PC-3 (cell line): ENCODE data around the gene SLC18B1. TPM values are rescaled to one million over a fixed set of nuclear protein-coding genes. Genes with fewer than 3 reads are reported as not detected.

ENCODE experiments used
- ATAC-seq: fragments of 200-7000 bp; cut with Tn5 transposase; 2 replicates; pipeline ENCODE4 v1.9.1; 2020; ENCODE audit warnings: mild to moderate bottlenecking, moderate library complexity
- BruUV-seq: library from RNA; stranded (reverse); fragments of 400-500 nt; replicated peaks from 2 replicates; lab custom pipeline; 2021; lab: Mats Ljungman, UMichigan
- CTCF ChIA-PET: fragments of 300-600 bp; sonication (Branson Sonifier 250); formaldehyde crosslinking; loops from one replicate; lab custom pipeline; 2022; ENCODE audit warnings: antibody characterized with exemption; lab: Charles Lee
- POLR2A ChIA-PET: fragments of 300-600 bp; sonication (Branson Sonifier 250); formaldehyde crosslinking; loops from one replicate; lab custom pipeline; 2022; ENCODE audit warnings: antibody characterized with exemption; ENCODE audit not compliant: unreplicated experiment; lab: Charles Lee
- DNase-seq: peaks from one replicate; pipeline ENCODE4 v3.0.0-alpha.2; 2015
- H2AFZ ChIP-seq: fragments of 300-600 bp; sonication (generic); 2 replicates; pipeline ENCODE4 v1.6.0; 2016; ENCODE audit warnings: antibody characterized with exemption, low read length
- H3F3A ChIP-seq: fragments of 300-600 bp; sonication (generic); one replicate; pipeline ENCODE4 v1.6.0; 2017; ENCODE audit warnings: antibody characterized with exemption, low read length, control low read depth, mild to moderate bottlenecking; ENCODE audit not compliant: unreplicated experiment
- H3K27ac ChIP-seq: fragments of 300-600 bp; sonication (generic); 2 replicates; pipeline ENCODE4 v1.5.1; 2016; ENCODE audit warnings: mild to moderate bottlenecking, low read length
- H3K27me3 ChIP-seq: fragments of 300-600 bp; sonication (generic); 2 replicates; pipeline ENCODE4 v1.6.1; 2016; ENCODE audit warnings: low read length, mixed read lengths
- H3K36me3 ChIP-seq: fragments of 300-600 bp; sonication (generic); 2 replicates; pipeline ENCODE4 v1.6.1; 2016; ENCODE audit warnings: low read depth, mixed run types, low read length, mixed read lengths
- H3K4me1 ChIP-seq: fragments of 300-600 bp; sonication (generic); 2 replicates; pipeline ENCODE4 v1.5.1; 2016; ENCODE audit warnings: low read length; ENCODE audit not compliant: insufficient read depth
- H3K4me2 ChIP-seq: fragments of 300-600 bp; sonication (generic); 2 replicates; pipeline ENCODE4 v1.6.0; 2016; ENCODE audit warnings: low read length
- H3K4me3 ChIP-seq: fragments of 300-600 bp; sonication (generic); 2 replicates; pipeline ENCODE4 v1.5.1; 2016; ENCODE audit warnings: mild to moderate bottlenecking, low read length, mixed read lengths
- H3K79me2 ChIP-seq: fragments of 300-600 bp; sonication (generic); 2 replicates; pipeline ENCODE4 v1.6.1; 2017; ENCODE audit warnings: low read length, mixed read lengths
- H3K9ac ChIP-seq: fragments of 300-600 bp; sonication (generic); 2 replicates; pipeline ENCODE4 v1.6.0; 2016; ENCODE audit warnings: mild to moderate bottlenecking, low read length
- H3K9me2 ChIP-seq: fragments of 300-600 bp; sonication (generic); replicated peaks from 2 replicates; pipeline ENCODE4 v1.6.1; 2016; ENCODE audit warnings: mixed run types, low read length, mixed read lengths
- H3K9me3 ChIP-seq: fragments of 300-600 bp; sonication (generic); 2 replicates; pipeline ENCODE4 v1.6.1; 2016; ENCODE audit warnings: low read length, mixed read lengths
- H4K20me1 ChIP-seq: fragments of 300-600 bp; sonication (generic); 2 replicates; pipeline ENCODE4 v1.6.1; 2016; ENCODE audit warnings: low read length, mixed read lengths
- EZH2 ChIP-seq: fragments of 300-600 bp; sonication (generic); IDR thresholded peaks from one replicate; pipeline ENCODE4 v1.6.1; 2017; ENCODE audit warnings: antibody characterized with exemption, mild to moderate bottlenecking, low read length; ENCODE audit not compliant: unreplicated experiment
- EZH2phosphoT487 ChIP-seq: fragments of 300-600 bp; sonication (generic); IDR thresholded peaks from 2 replicates; pipeline ENCODE4 v1.6.1; 2018; ENCODE audit warnings: mild to moderate bottlenecking, antibody characterized with exemption, low read length, borderline replicate concordance
- intact Hi-C: fragments of 100-400 bp; cut with micrococcal nuclease; formaldehyde crosslinking; loops from 2 replicates; pipeline ENCODE4 v1.9.0; 2023
- total RNA-seq: library from RNA; depleted of rRNA; stranded (reverse); fragments of >200 nt; gene quantifications from 2 replicates; pipeline ENCODE4 v1.2.3, GENCODE V29; 2014
- TF ChIP-seq, protein P1 (sequence below): fragments of 300-600 bp; sonication (generic); conservative IDR thresholded peaks from 2 replicates; pipeline ENCODE4 v1.5.1; 2017; ENCODE audit warnings: antibody characterized with exemption, low read depth, mild to moderate bottlenecking, low read length

Gene SLC18B1
- total RNA-seq, 1 experiment from 2014 or later: 8.4 TPM

GRCh38 chr6:132813173-132813856 lies 14.9 kb upstream of the SLC18B1 start:
- Histone ChIP-seq H3K36me3 (peaks cover 38% of the 10 kb centered on the region), H3K9ac (peak overlapping the region; percentile 98), H3K27me3 (no peaks in the 10 kb centered on the region), H3K4me2 (peak overlapping the region; percentile 98), H4K20me1 (peaks cover 38% of the 10 kb centered on the region), H3K79me2 (peaks cover 47% of the 10 kb centered on the region), H3F3A (peaks cover 9% of the 10 kb centered on the region), H3K9me2 (no peaks in the 10 kb centered on the region), H3K4me1 (peaks cover 21% of the 10 kb centered on the region), H3K4me3 (peak overlapping the region; percentile 92), H2AFZ (peak overlapping the region; percentile 99), H3K27ac (peak overlapping the region; percentile 66), H3K9me3 (no peaks in the 10 kb centered on the region)
- no TSS peak for BruUV-seq
- CTCF ChIA-PET: interaction anchor here (0.6 kb wide), 1 partner anchor 756 kb away, joined by 5 read pairs; no protein-coding TSS in a partner anchor
- intact Hi-C loops: no loop called here
- ATAC-seq (peak; percentile 28), DNase-seq (peak; percentile 34)
- POLR2A ChIA-PET: interaction anchor here (0.6 to 0.7 kb wide), 4 partner anchors 63 to 1063 kb away, joined by 3 to 17 read pairs (median 8); no protein-coding TSS in a partner anchor
- no peak for TF ChIP-seq EZH2phosphoT487
- TF ChIP-seq, protein P1, sequence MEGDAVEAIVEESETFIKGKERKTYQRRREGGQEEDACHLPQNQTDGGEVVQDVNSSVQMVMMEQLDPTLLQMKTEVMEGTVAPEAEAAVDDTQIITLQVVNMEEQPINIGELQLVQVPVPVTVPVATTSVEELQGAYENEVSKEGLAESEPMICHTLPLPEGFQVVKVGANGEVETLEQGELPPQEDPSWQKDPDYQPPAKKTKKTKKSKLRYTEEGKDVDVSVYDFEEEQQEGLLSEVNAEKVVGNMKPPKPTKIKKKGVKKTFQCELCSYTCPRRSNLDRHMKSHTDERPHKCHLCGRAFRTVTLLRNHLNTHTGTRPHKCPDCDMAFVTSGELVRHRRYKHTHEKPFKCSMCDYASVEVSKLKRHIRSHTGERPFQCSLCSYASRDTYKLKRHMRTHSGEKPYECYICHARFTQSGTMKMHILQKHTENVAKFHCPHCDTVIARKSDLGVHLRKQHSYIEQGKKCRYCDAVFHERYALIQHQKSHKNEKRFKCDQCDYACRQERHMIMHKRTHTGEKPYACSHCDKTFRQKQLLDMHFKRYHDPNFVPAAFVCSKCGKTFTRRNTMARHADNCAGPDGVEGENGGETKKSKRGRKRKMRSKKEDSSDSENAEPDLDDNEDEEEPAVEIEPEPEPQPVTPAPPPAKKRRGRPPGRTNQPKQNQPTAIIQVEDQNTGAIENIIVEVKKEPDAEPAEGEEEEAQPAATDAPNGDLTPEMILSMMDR: no peak

GRCh38 chr6:132812756-132813172 lies 14.3 kb upstream of the SLC18B1 start:
- Histone ChIP-seq H3K9me2 (no peaks in the 10 kb centered on the region), H3K27me3 (no peaks in the 10 kb centered on the region), H2AFZ (peak overlapping the region; percentile 99), H3K9ac (peak overlapping the region; percentile 98), H3K4me3 (peak overlapping the region; percentile 92), H3K4me1 (peaks cover 21% of the 10 kb centered on the region), H3F3A (peaks cover 6% of the 10 kb centered on the region), H4K20me1 (peaks cover 33% of the 10 kb centered on the region), H3K36me3 (peaks cover 33% of the 10 kb centered on the region), H3K4me2 (peak overlapping the region; percentile 98), H3K27ac (peak overlapping the region; percentile 66), H3K9me3 (no peaks in the 10 kb centered on the region), H3K79me2 (peaks cover 43% of the 10 kb centered on the region)
- TF ChIP-seq EZH2: no peak
- no peak for TF ChIP-seq EZH2phosphoT487
- TF ChIP-seq, protein P1: no peak
- ChIA-PET POLR2A (interaction anchor here (0.6 to 0.7 kb wide), 4 partner anchors 62 to 1063 kb away, joined by 3 to 17 read pairs (median 8); no protein-coding TSS in a partner anchor), CTCF (interaction anchor here (0.6 to 1.0 kb wide), 2 partner anchors 14 to 757 kb away, joined by 5 to 10 read pairs; partner anchors contain the start of gene SLC18B1)
- no TSS peak for BruUV-seq
- no peak for DNase-seq
- intact Hi-C loops: no loop called here
- ATAC-seq: no peak; the same call in 1 of the 2 replicates
